Caco-2 (cell line): Measurements from ENCODE around the gene GLDC. TPM values are rescaled to one million over a fixed set of nuclear protein-coding genes. Genes with fewer than 3 reads are reported as not detected.

Source experiments
- BruUV-seq: library from RNA; stranded (reverse); fragments of 400-500 nt; replicated peaks from 2 replicates; lab custom pipeline; 2021; lab: Mats Ljungman, UMichigan
- CTCF ChIA-PET: fragments of 300-600 bp; sonication (Branson Sonifier 250); formaldehyde crosslinking; loops from one replicate; lab custom pipeline; 2022; ENCODE audit warnings: antibody characterized with exemption; lab: Charles Lee
- POLR2A ChIA-PET: fragments of 300-600 bp; sonication (Branson Sonifier 250); formaldehyde crosslinking; loops from one replicate; lab custom pipeline; 2022; ENCODE audit warnings: antibody characterized with exemption; lab: Charles Lee
- DNase-seq, 2 experiments: peaks; one replicate each; pipeline versions ENCODE4 v3.0.0 to v3.0.0-alpha.2; 2020 to 2022
- H3K27me3 ChIP-seq: replicated peaks from 2 replicates; pipeline ENCODE4 v1.6.0; 2011; ENCODE audit warnings: low read length; ENCODE audit not compliant: control insufficient read depth, insufficient read depth
- H3K36me3 ChIP-seq: 2 replicates; pipeline ENCODE4 v1.5.1; 2011; ENCODE audit warnings: low read length; ENCODE audit not compliant: control insufficient read depth, insufficient read depth
- H3K4me1 ChIP-seq: fragments of 250-450 bp; sonication (Bioruptor Pico); 2 replicates; pipeline ENCODE4 v1.5.1; 2020; ENCODE audit warnings: mild to moderate bottlenecking
- H3K4me3 ChIP-seq: 2 replicates; pipeline ENCODE4 v1.5.1; 2011; ENCODE audit warnings: low read depth, mild to moderate bottlenecking, control low read depth, low read length
- H3K9me3 ChIP-seq: fragments of 250-450 bp; sonication (Bioruptor Pico); 2 replicates; pipeline ENCODE4 v1.5.1; 2020; ENCODE audit warnings: mild to moderate bottlenecking, moderate library complexity
- H3K27ac Mint-ChIP-seq: one replicate; pipeline ENCODE4 v1.8.0; 2022; ENCODE audit warnings: mixed read lengths; ENCODE audit not compliant: unreplicated experiment
- H3K27me3 Mint-ChIP-seq: one replicate; pipeline ENCODE4 v1.8.0; 2022; ENCODE audit warnings: mixed read lengths; ENCODE audit not compliant: insufficient read depth, unreplicated experiment
- H3K36me3 Mint-ChIP-seq: one replicate; pipeline ENCODE4 v1.8.0; 2022; ENCODE audit warnings: mild to moderate bottlenecking, mixed read lengths; ENCODE audit not compliant: insufficient read depth, unreplicated experiment
- H3K4me1 Mint-ChIP-seq: one replicate; pipeline ENCODE4 v1.8.0; 2022; ENCODE audit warnings: low read depth, mixed read lengths; ENCODE audit not compliant: unreplicated experiment
- H3K4me3 Mint-ChIP-seq: one replicate; pipeline ENCODE4 v1.8.0; 2022; ENCODE audit warnings: mild to moderate bottlenecking, moderate library complexity, mixed read lengths; ENCODE audit not compliant: unreplicated experiment
- H3K9me3 Mint-ChIP-seq: one replicate; pipeline ENCODE4 v1.8.0; 2022; ENCODE audit warnings: mixed read lengths; ENCODE audit not compliant: unreplicated experiment
- CTCF ChIP-seq, 2 experiments: fragments of 200-600 bp in 1 of 2; IDR thresholded peaks; 1 replicate in 1 of 2; 2 replicates in 1 of 2; pipeline versions ENCODE4 v1.5.1 to v1.8.0; 2011 to 2022; ENCODE audit warnings: antibody characterized with exemption in 1 of 2, control low read depth in 1 of 2, inconsistent platforms in 1 of 2, low read depth in 1 of 2, low read length in 1 of 2, mild to moderate bottlenecking in 1 of 2, moderate library complexity in 1 of 2; ENCODE audit not compliant: insufficient read depth in 1 of 2, severe bottlenecking in 1 of 2, unreplicated experiment in 1 of 2
- intact Hi-C: fragments of 100-400 bp; cut with micrococcal nuclease; formaldehyde crosslinking; loops from one replicate; pipeline ENCODE4 v1.10.0; 2022; ENCODE audit not compliant: unreplicated experiment
- total RNA-seq: library from RNA; stranded (reverse); gene quantifications from 2 replicates; pipeline ENCODE4 v1.2.3, GENCODE V29; 2022

GLDC gene
- total RNA-seq, 1 experiment from 2014 or later, result 320 TPM

- H3K27me3 ChIP-seq, result no peaks in the 10 kb centered on the region
- Mint-ChIP-seq H3K4me1 (peaks cover 58% of the 10 kb centered on the region), H3K27me3 (no peaks in the 10 kb centered on the region), H3K4me3 (peak overlapping the region; percentile 31), H3K36me3 (peaks cover 92% of the 10 kb centered on the region), H3K27ac (peak overlapping the region; percentile 71), H3K9me3 (no peaks in the 10 kb centered on the region)
- TF ChIP-seq CTCF (IDR thresholded peaks at IDR 0.05; ENCODE audit: insufficient read depth in 1 of 2, low read depth in 1 of 2, low read length in 1 of 2, severe bottlenecking in 1 of 2, unreplicated experiment in 1 of 2), result no peak
- intact Hi-C loops, result loop anchor here (1.0 kb wide), 3 partner anchors 36 to 72 kb away; partner anchors contain the start of gene GLDC
- peaks cover 2% of the 10 kb centered on the region; the same call in 1 of the 2 replicates for H3K36me3 ChIP-seq
- POLR2A ChIA-PET, result interaction anchor here (0.5 to 1.2 kb wide), 3 partner anchors 16 to 158 kb away, joined by 3 read pairs; no protein-coding TSS in a partner anchor
- CTCF ChIA-PET, result no interaction called here
- H3K4me3 ChIP-seq, result no peak overlapping the region
- no peaks in the 10 kb centered on the region for H3K9me3 ChIP-seq
- no TSS peak for BruUV-seq
- DNase-seq, result no peak
- H3K4me1 ChIP-seq, result peaks cover 46% of the 10 kb centered on the region
Observed at GRCh38 chr9:6592791-6593190, 52.7 kb downstream of the GLDC start.

- BruUV-seq, result no TSS peak
- Histone ChIP-seq H3K27me3 (no peaks in the 10 kb centered on the region), H3K4me1 (peaks cover 46% of the 10 kb centered on the region), H3K36me3 (peaks cover 2% of the 10 kb centered on the region; the same call in 1 of the 2 replicates), H3K4me3 (no peak overlapping the region), H3K9me3 (no peaks in the 10 kb centered on the region)
- intact Hi-C loops, result loop anchor here (1.0 kb wide), 3 partner anchors 36 to 72 kb away; partner anchors contain the start of gene GLDC
- Mint-ChIP-seq H3K36me3 (peaks cover 92% of the 10 kb centered on the region), H3K9me3 (no peaks in the 10 kb centered on the region), H3K4me1 (peaks cover 58% of the 10 kb centered on the region), H3K4me3 (peak overlapping the region; percentile 30), H3K27ac (peak overlapping the region; percentile 71), H3K27me3 (no peaks in the 10 kb centered on the region)
- peak; percentile 78 to 86 for DNase-seq
- CTCF ChIA-PET, result interaction anchor here (0.7 kb wide), 1 partner anchor 72 kb away, joined by 4 read pairs; no protein-coding TSS in a partner anchor
- TF ChIP-seq CTCF (IDR thresholded peaks at IDR 0.05; ENCODE audit: insufficient read depth in 1 of 2, low read depth in 1 of 2, low read length in 1 of 2, severe bottlenecking in 1 of 2, unreplicated experiment in 1 of 2), result no peak
- POLR2A ChIA-PET, result interaction anchor here (0.5 to 1.2 kb wide), 2 partner anchors 72 to 158 kb away, joined by 3 read pairs; no protein-coding TSS in a partner anchor
Observed at GRCh38 chr9:6592231-6592630, 53.3 kb downstream of the GLDC start.

- H3K36me3 Mint-ChIP-seq, result peaks cover 92% of the 10 kb centered on the region
- Histone ChIP-seq H3K27me3 (no peaks in the 10 kb centered on the region), H3K4me3 (no peak overlapping the region), H3K9me3 (no peaks in the 10 kb centered on the region), H3K36me3 (peaks cover 2% of the 10 kb centered on the region; the same call in 1 of the 2 replicates), H3K4me1 (peaks cover 43% of the 10 kb centered on the region)
- TSS peak; percentile 96 for BruUV-seq
- POLR2A ChIA-PET, result interaction anchor here (0.6 to 1.6 kb wide), 5 partner anchors 49 to 127 kb away, joined by 3 to 6 read pairs (median 4); no protein-coding TSS in a partner anchor
- H3K4me1 Mint-ChIP-seq, result peaks cover 44% of the 10 kb centered on the region
- no peak for TF ChIP-seq CTCF (IDR thresholded peaks at IDR 0.05; ENCODE audit: insufficient read depth in 1 of 2, low read depth in 1 of 2, low read length in 1 of 2, severe bottlenecking in 1 of 2, unreplicated experiment in 1 of 2)
- intact Hi-C loops, result no loop called here
- H3K27me3 Mint-ChIP-seq, result no peaks in the 10 kb centered on the region
- peak overlapping the region; percentile 30 for H3K4me3 Mint-ChIP-seq
- peak; percentile 72 to 75 for DNase-seq
- CTCF ChIA-PET, result interaction anchor here (0.5 to 1.6 kb wide), 3 partner anchors 9 to 76 kb away, joined by 3 to 7 read pairs (median 4); no protein-coding TSS in a partner anchor
- H3K9me3 Mint-ChIP-seq, result no peaks in the 10 kb centered on the region
- H3K27ac Mint-ChIP-seq, result peak overlapping the region; percentile 71
Observed at GRCh38 chr9:6590772-6591384, 54.7 kb downstream of the GLDC start.
